GM18858 (cell line): Measurements from ENCODE around the gene ADAP1.
"Not testable (repeated sequence)": the region's sequence is repeated elsewhere in the genome, so short reads cannot be mapped to it uniquely, and the experiment has no call there.

ENCODE experiments used
- ATAC-seq: cut with Tn5 transposase; IDR thresholded peaks from one replicate; pipeline ENCODE4 v1.9.1; 2021; ENCODE audit not compliant: unreplicated experiment

The ADAP1 gene

GRCh38 chr7:883055-884021, 71.1 kb downstream of the ADAP1 start:
- no peak for ATAC-seq

GRCh38 chr7:882336-883035, 72.0 kb downstream of the ADAP1 start:
- ATAC-seq, result no peak

- ATAC-seq, result no peak
Measured at GRCh38 chr7:881441-882234, 72.8 kb downstream of the ADAP1 start.

- no peak for ATAC-seq
Measured at GRCh38 chr7:880450-880849, 74.0 kb downstream of the ADAP1 start.

- ATAC-seq, result no peak
Measured at GRCh38 chr7:879706-880105, 74.8 kb downstream of the ADAP1 start.

GRCh38 chr7:879093-879492, 75.4 kb downstream of the ADAP1 start:
- no peak for ATAC-seq

- ATAC-seq, result no peak
Measured at GRCh38 chr7:877312-878232, 76.9 kb downstream of the ADAP1 start.

- ATAC-seq, result no peak
Measured at GRCh38 chr7:876972-877311, 77.5 kb downstream of the ADAP1 start.

GRCh38 chr7:876077-876971, 78.2 kb downstream of the ADAP1 start, which contains the start of gene GET4:
Gene GET4, plus strand, starts transcription at chr7:876554. Its CDS starts 92 bp downstream, at chr7:876646.
- peak; percentile 49 for ATAC-seq

- ATAC-seq, result no peak
Measured at GRCh38 chr7:875476-876076, 78.9 kb downstream of the ADAP1 start.

- ATAC-seq, result no peak
Measured at GRCh38 chr7:875051-875450, 79.4 kb downstream of the ADAP1 start.

- no peak for ATAC-seq
Measured at GRCh38 chr7:874031-874749, 80.3 kb downstream of the ADAP1 start.

- ATAC-seq, result no peak
Measured at GRCh38 chr7:873367-874002, 81.0 kb downstream of the ADAP1 start.

- ATAC-seq, result not testable (repeated sequence)
Measured at GRCh38 chr7:872685-873084, 81.8 kb downstream of the ADAP1 start.

GRCh38 chr7:871900-872537, 82.5 kb downstream of the ADAP1 start:
- no peak for ATAC-seq

- ATAC-seq, result no peak
Measured at GRCh38 chr7:869348-869747, 85.1 kb downstream of the ADAP1 start.

- no peak for ATAC-seq
Measured at GRCh38 chr7:868189-868486, 86.3 kb downstream of the ADAP1 start.
